BJ (cell line): ENCODE results near the gene KRTAP20-3. TPM values are rescaled to one million over a fixed set of nuclear protein-coding genes. Genes with fewer than 3 reads are reported as not detected.

Source experiments
- CTCF ChIA-PET: fragments of 350-600 bp; formaldehyde crosslinking; extraction: SDS; loops from one replicate; lab custom pipeline; 2021; ENCODE audit warnings: antibody characterized with exemption, inconsistent platforms; lab: Yijun Ruan, JAX
- POLR2A ChIA-PET: fragments of 300-600 bp; sonication (Branson Sonifier 250); formaldehyde crosslinking; extraction: SDS; loops from one replicate; lab custom pipeline; 2021; ENCODE audit warnings: antibody characterized with exemption; lab: Charles Lee
- DNase-seq: peaks from one replicate; pipeline ENCODE4 v3.0.0-alpha.2; 2011; ENCODE audit warnings: low read depth
- H3K27me3 ChIP-seq: 2 replicates; pipeline ENCODE4 v1.6.0; 2011; ENCODE audit warnings: low read length; ENCODE audit not compliant: control insufficient read depth, insufficient read depth
- H3K36me3 ChIP-seq: 2 replicates; pipeline ENCODE4 v1.5.1; 2011; ENCODE audit warnings: low read length; ENCODE audit not compliant: control insufficient read depth, insufficient read depth
- H3K4me3 ChIP-seq: 2 replicates; pipeline ENCODE4 v1.5.1; 2011; ENCODE audit warnings: low read depth, mild to moderate bottlenecking, control low read depth, low read length
- polyA plus RNA-seq: library from polyadenylated mRNA; depleted of rRNA; stranded (reverse); fragments of >200 nt; gene quantifications from 2 replicates; pipeline ENCODE4 v1.2.3, GENCODE V29; 2011
- TF ChIP-seq, protein P1 (sequence below): IDR thresholded peaks from 2 replicates; pipeline ENCODE4 v1.5.1; 2011; ENCODE audit warnings: low read depth, mild to moderate bottlenecking, control low read depth, inconsistent platforms, low read length, moderate library complexity; ENCODE audit not compliant: insufficient read depth

The KRTAP20-3 gene
- polyA plus RNA-seq, 1 experiment: not detected

DNA sequence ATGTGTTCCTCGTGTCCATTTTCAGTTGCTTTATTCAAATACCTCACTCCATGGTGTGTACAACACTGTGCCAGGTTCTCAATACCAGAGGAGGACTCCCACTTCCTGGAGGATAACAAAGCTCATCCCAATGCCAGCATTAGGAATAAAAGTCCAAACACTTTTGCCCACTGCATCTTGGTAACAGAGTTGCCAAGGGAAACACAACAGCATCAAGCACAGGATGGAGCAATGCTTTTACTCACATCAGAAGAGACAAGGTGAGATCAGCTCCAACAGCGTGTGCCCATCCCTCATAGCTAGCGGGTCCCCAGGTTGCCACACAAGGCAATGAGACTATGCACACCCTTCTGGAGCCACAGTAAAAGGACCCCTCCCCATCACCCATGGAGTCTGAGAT is 19.3 kb upstream of the KRTAP20-3 start:
- H3K27me3 ChIP-seq: no peaks in the 10 kb centered on the region
- H3K4me3 ChIP-seq: no peak overlapping the region
- CTCF ChIA-PET: no interaction called here
- POLR2A ChIA-PET: no interaction called here
- TF ChIP-seq, protein P1, sequence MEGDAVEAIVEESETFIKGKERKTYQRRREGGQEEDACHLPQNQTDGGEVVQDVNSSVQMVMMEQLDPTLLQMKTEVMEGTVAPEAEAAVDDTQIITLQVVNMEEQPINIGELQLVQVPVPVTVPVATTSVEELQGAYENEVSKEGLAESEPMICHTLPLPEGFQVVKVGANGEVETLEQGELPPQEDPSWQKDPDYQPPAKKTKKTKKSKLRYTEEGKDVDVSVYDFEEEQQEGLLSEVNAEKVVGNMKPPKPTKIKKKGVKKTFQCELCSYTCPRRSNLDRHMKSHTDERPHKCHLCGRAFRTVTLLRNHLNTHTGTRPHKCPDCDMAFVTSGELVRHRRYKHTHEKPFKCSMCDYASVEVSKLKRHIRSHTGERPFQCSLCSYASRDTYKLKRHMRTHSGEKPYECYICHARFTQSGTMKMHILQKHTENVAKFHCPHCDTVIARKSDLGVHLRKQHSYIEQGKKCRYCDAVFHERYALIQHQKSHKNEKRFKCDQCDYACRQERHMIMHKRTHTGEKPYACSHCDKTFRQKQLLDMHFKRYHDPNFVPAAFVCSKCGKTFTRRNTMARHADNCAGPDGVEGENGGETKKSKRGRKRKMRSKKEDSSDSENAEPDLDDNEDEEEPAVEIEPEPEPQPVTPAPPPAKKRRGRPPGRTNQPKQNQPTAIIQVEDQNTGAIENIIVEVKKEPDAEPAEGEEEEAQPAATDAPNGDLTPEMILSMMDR: no peak
- no peak for DNase-seq
- no peaks in the 10 kb centered on the region for H3K36me3 ChIP-seq

DNA sequence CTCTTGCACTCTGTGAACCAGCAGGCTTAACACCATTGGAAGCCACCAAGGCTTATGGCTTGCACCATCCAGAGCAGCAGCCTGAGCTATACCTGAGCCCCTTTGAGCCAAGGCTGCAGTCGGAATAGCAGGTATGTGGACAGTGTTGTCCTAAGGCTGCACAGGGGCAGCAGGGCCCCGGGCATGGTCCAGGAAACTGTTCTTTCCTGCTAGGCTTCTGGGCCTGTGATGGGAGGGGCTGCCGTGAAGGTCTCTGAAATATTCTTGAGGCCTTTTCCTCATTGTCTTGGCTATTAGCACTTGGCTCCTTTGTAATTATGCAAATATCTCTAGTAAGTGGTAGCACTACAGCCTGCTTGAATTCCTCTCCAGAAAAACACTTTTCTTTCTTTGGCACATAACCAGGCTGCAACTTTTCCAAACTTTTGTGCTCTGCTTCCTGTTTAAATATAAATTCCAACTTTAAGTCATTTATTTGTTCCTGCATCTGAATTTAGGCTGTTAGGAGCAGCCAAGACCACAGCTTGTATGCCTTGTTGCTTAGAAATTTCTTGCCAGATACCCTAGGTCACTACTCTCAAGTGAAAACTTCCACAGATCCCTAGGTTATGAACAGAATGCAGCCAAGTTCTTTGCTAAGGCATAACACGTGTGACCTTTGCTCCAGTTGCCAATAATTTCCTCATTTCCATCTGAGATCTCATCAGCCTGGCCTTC is 17.1 kb upstream of the KRTAP20-3 start:
- ChIA-PET POLR2A (no interaction called here), CTCF (no interaction called here)
- no peaks in the 10 kb centered on the region for H3K36me3 ChIP-seq
- TF ChIP-seq, protein P1: no peak
- no peaks in the 10 kb centered on the region for H3K27me3 ChIP-seq
- no peak for DNase-seq
- H3K4me3 ChIP-seq: no peak overlapping the region

GRCh38 chr21:30628109-30628508 is 14.6 kb upstream of the KRTAP20-3 start:
- H3K4me3 ChIP-seq: no peak overlapping the region
- ChIA-PET POLR2A (no interaction called here), CTCF (no interaction called here)
- DNase-seq: no peak
- TF ChIP-seq, protein P1: no peak
- H3K27me3 ChIP-seq: no peaks in the 10 kb centered on the region
- no peaks in the 10 kb centered on the region for H3K36me3 ChIP-seq

DNA sequence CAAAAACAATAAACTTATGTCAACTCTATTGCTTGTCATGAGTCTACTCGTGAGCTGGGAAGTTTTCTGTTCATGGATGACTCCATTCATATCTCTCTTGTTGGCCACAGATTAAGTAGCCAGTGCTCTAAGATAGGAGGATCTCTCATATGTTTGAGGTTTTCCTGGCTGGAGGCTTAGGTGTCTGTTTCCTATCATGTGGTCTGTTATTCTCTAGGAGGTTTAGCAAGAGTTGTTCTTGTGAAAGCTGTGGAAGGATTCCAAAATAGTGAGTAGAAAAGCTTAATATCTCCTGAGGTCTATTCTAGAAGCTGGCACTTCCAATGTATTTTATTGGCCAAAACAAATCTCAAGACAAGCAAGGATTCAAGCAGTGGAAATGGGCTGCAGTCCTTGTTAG is 13.5 kb upstream of the KRTAP20-3 start:
- ChIA-PET POLR2A (no interaction called here), CTCF (no interaction called here)
- H3K4me3 ChIP-seq: no peak overlapping the region
- no peaks in the 10 kb centered on the region for H3K27me3 ChIP-seq
- no peak for DNase-seq
- H3K36me3 ChIP-seq: no peaks in the 10 kb centered on the region
- TF ChIP-seq, protein P1: no peak

DNA sequence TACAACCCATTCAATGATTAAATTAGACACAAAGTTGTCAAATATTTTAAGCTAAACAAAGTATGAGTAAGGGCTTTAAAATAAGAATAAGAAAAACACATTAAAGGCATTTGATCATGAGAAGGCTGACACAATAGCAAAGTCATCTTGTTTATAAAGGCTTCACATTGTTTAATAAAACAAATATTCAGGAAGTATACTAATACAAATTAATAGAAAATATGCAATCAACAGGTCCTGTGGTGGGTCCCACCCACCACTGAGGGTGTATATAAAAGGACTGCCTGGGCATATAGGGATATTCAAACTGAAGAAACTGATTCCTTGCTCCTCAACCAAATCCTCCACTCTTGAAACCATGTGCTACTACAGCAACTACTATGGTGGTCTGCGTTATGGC is 7.8 kb upstream of the KRTAP20-3 start, which contains the start of gene KRTAP20-2:
Gene KRTAP20-2, plus strand, starts transcription at position 301 of the 400 bp plus-strand sequence. Its CDS starts 58 bp downstream, at position 359.
- no peaks in the 10 kb centered on the region for H3K27me3 ChIP-seq
- DNase-seq: no peak
- ChIA-PET POLR2A (no interaction called here), CTCF (no interaction called here)
- TF ChIP-seq, protein P1: no peak
- H3K4me3 ChIP-seq: no peak within 1 kb of the TSS
- no peaks in the 10 kb centered on the region for H3K36me3 ChIP-seq
